Stimulated activated CD4-positive, alpha-beta T cell treated with anti-CD3 and anti-CD28 coated beads, Interleukin-4, amount 100 ng/mL, for 4 hours (primary cell): ENCODE data around the gene GPR108.

Source experiments
- DNase-seq, 2 experiments: peaks; one replicate each; pipeline ENCODE4 v3.0.0-alpha.2; 2020

GPR108 gene

GRCh38 chr19:6736169-6736916 is 1.0 kb downstream of the GPR108 start:
- DNase-seq: peak; percentile 53 to 65

- no peak for DNase-seq
These were observed 2.0 kb downstream of the GPR108 start for GRCh38 chr19:6735181-6735911.

- no peak for DNase-seq
These were observed 3.2 kb downstream of the GPR108 start for GRCh38 chr19:6734096-6734696.

DNA sequence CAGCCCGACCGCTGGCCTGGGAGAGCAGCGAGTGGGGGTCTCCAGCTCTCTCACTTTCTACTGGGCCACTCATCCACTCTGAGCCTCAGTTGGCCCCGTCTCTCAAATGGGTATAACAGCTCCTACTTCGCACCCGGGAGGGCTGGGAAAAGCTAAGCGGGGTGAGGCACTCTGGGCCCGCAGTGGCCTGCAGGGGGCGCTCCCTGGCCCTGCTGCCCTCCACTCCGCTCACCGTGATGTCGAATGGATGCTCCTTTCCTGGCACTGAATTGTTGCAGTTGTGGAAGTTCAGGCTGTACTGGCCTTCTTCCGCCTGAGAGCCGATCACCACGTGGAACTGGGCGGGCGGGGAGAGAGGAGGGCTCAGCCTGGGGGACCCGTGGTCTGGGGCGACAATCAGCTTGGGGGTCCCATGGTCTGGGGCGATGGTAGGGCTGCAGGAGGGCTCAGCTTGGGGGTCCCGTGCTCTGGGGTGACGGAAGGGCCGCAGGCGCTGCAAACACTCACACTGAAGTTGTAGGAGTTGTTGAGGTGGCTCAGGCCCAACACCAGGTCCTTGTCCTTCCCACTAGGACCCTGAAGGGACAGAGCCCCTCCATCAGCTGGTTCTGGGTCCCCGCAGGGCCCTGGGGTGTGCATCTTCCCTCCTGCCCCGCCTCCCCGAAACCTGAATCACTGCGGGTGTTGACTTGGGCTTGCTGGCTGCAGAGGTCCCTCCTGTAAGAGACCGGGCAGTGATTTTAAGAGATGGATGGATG is 3.9 kb downstream of the GPR108 start:
- DNase-seq: no peak

GRCh38 chr19:6732803-6733337 is 4.5 kb downstream of the GPR108 start:
- no peak for DNase-seq

- DNase-seq: no peak
These were observed 5.6 kb downstream of the GPR108 start for GRCh38 chr19:6731822-6732221.

DNA sequence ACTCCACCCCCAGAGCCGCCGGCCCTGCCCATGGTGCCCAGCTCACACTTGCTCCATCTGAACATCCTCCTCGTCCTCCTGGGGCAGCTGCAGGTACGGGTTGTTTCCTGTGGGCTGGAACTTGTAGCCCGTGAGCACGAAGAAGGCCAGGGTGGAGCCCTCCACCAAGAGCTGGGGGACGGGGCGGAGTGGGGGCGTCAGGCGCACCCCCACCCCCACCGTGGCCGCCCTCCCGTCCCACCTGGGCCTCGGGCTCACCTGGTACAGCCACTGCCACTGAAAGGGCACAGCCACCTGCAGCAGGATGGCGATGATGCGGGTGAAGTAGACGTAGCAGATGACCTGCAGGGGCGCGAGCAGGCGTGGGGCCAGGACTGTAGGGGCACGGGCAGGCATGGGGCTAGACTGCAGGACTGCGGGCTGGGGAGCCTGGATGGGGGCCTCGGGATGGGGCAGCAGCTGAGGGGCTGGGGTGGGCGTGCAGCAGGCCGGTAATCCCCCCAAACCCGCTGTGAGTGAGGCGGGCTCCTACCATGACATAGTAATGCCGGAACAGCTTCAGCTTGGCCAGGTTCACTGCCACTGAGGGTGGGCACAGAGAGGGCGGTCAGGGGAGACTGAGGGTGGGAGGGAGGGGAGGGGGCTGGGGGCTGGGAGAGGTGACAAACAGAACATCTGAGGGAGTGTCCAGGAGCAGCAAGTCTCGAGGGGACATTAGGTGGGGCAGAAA is 6.3 kb downstream of the GPR108 start:
- no peak for DNase-seq

GRCh38 chr19:6730153-6730804 is 7.1 kb downstream of the GPR108 start:
- DNase-seq: peak; percentile 35 to 46

- DNase-seq: no peak
These were observed 7.7 kb downstream of the GPR108 start for GRCh38 chr19:6729573-6730152.

DNA sequence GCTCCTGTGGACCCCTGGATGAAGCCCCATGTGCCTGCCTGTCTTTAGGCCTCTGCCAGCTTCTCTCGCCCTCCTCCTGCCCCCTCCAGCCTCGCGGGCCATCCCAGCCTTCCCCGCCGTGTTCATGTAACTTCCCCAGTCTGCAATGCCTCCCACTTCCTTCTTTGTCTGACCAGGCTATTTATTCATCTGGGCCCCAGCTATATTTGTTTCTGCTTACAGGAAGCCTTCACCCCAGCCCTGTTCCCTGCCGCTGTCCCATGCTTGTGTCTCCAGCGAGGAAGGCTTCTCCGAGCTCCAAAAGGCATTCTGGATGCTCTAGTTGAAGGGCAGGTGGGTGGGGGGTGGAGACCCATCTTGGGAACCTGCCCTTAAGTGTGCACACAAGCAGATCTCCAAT is 9.0 kb downstream of the GPR108 start:
- DNase-seq: no peak

- DNase-seq: no peak
These were observed 11.7 kb downstream of the GPR108 start for GRCh38 chr19:6725513-6726231.

GRCh38 chr19:6724631-6725492 is 12.5 kb downstream of the GPR108 start:
- DNase-seq: no peak

DNA sequence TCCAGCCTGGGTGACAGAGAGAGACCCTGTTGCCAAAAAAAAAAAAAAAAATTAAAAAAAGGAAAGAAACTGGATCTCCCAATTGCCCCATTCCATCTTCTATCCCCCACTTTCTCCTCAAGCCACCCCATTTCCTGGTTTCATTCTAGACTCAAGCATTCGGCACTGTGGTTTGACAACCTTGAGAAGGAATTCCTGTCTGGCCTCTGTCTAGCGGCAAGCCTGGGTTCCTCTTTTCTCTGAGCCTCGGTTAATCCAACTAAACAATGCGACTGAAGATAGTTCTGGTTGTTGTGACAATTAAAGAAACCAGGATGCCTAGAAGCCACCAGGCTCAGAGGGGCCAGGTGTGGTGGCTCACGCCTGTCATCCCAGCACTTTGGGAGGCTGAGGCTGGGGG is 13.6 kb downstream of the GPR108 start:
- no peak for DNase-seq

- no peak for DNase-seq
These were observed 14.2 kb downstream of the GPR108 start for GRCh38 chr19:6723108-6723618.

- no peak for DNase-seq
These were observed 15.6 kb downstream of the GPR108 start for GRCh38 chr19:6721773-6722172.

- DNase-seq: no peak
These were observed 16.3 kb downstream of the GPR108 start for GRCh38 chr19:6721138-6721474.

- no peak for DNase-seq
These were observed 16.8 kb downstream of the GPR108 start, which contains the start of gene C3 for GRCh38 chr19:6720369-6721137. Gene C3, minus strand, starts transcription at chr19:6720650. Its CDS starts 61 bp downstream, at chr19:6720589.

DNA sequence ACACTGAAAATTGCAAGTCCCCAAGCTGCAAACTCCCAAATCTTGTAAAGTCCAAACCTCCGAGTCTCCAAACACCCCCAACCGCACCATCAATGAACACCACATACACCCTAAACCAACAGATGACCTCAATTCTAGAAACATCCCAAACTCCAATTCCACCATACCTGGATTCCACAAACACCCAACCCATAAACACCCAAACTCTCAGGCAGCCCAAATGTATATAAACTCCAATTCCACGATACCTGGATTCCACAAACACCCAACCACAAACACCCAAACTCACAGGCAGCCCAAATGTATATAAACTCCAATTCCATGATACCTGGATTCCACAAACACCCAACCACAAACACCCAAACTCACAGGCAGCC is 17.4 kb downstream of the GPR108 start:
- no peak for DNase-seq

DNA sequence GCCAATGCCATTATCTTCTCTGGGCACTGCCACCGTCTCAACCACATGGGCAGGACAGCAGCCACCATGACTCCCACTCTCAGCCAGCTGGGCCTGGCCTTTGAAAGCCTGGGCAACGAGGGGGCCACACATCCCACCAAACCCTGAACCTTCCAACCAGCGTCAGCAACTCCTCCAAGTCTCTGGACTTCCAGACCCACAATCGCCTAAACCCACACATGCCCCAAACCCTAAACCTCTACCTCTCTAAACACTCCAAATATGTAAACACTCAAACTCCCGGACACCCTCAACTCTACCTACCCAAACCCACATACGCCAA is 17.9 kb downstream of the GPR108 start:
- DNase-seq: no peak
